Endodermal cell (in vitro differentiated cells): ENCODE measurements around the gene B4GALT6. TPM values are rescaled to one million over a fixed set of nuclear protein-coding genes. Genes with fewer than 3 reads are reported as not detected.
A peak's percentile ranks its signal among the peaks of the same experiment; 100 is the strongest.

Experiments used
- DNase-seq: peaks from one replicate; pipeline ENCODE4 v3.0.0-alpha.2; 2017
- H3K27ac ChIP-seq: 2 replicates; pipeline ENCODE4 v1.5.1; 2013; ENCODE audit warnings: mild to moderate bottlenecking, low read depth, low read length, moderate library complexity
- H3K27me3 ChIP-seq: 2 replicates; pipeline ENCODE4 v1.6.1; 2013; ENCODE audit warnings: mild to moderate bottlenecking, low read length, moderate library complexity; ENCODE audit not compliant: insufficient read depth, control insufficient read depth, poor library complexity, severe bottlenecking
- H3K36me3 ChIP-seq: 2 replicates; pipeline ENCODE4 v1.7.0; 2013; ENCODE audit warnings: mild to moderate bottlenecking, low read length, moderate library complexity; ENCODE audit not compliant: control insufficient read depth, insufficient read depth
- H3K4me1 ChIP-seq: one replicate; pipeline ENCODE4 v1.7.0; 2013; ENCODE audit warnings: low read length; ENCODE audit not compliant: control insufficient read depth, insufficient read depth
- H3K4me3 ChIP-seq: 2 replicates; pipeline ENCODE4 v1.5.1; 2013; ENCODE audit warnings: mild to moderate bottlenecking, low read length, moderate library complexity
- H3K9ac ChIP-seq: 2 replicates; pipeline ENCODE4 v1.6.1; 2013; ENCODE audit warnings: mild to moderate bottlenecking, low read length, moderate library complexity; ENCODE audit not compliant: poor library complexity, severe bottlenecking; ENCODE audit errors: extremely low read depth
- H3K9me3 ChIP-seq: 2 replicates; pipeline ENCODE4 v1.6.1; 2013; ENCODE audit warnings: mild to moderate bottlenecking, low read length, moderate library complexity; ENCODE audit not compliant: control insufficient read depth
- H3K27ac Mint-ChIP-seq: 2 replicates; pipeline ENCODE4 v1.8.0; 2020; ENCODE audit warnings: mixed read lengths
- H3K27me3 Mint-ChIP-seq: 2 replicates; pipeline ENCODE4 v1.8.0; 2021; ENCODE audit warnings: mild to moderate bottlenecking, mixed read lengths; ENCODE audit not compliant: insufficient read depth
- H3K36me3 Mint-ChIP-seq: 2 replicates; pipeline ENCODE4 v1.8.0; 2020; ENCODE audit warnings: low read depth, mixed read lengths
- H3K4me1 Mint-ChIP-seq: 2 replicates; pipeline ENCODE4 v1.8.0; 2020; ENCODE audit warnings: mixed read lengths
- H3K4me3 Mint-ChIP-seq: 2 replicates; pipeline ENCODE4 v1.8.0; 2020; ENCODE audit warnings: mild to moderate bottlenecking, moderate library complexity, mixed read lengths
- H3K9me3 Mint-ChIP-seq: 2 replicates; pipeline ENCODE4 v1.8.0; 2020; ENCODE audit warnings: mild to moderate bottlenecking, mixed read lengths
- CTCF ChIP-seq: fragments of 200-600 bp; sonication (generic); conservative IDR thresholded peaks from 2 replicates; pipeline ENCODE4 v1.5.0; 2021; ENCODE audit warnings: antibody characterized with exemption, mild to moderate bottlenecking
- WGBS, 2 experiments: methylation state at CpG; one replicate each; pipeline versions ENCODE4 v1.1.5 to v1.1.7; 2013; ENCODE audit warnings: missing lambda C conversion rate in 2 of 2, mixed read lengths in 1 of 2; ENCODE audit not compliant: insufficient coverage in 1 of 2, insufficient read length in 1 of 2; 5-methylcytosine and 5-hydroxymethylcytosine counted together
- total RNA-seq, 2 donors: library from RNA; stranded (reverse); fragmentation: NEBNext Ultra II Directional in 1 of 2; extraction: Animal tissue kit (Norgen Biotek cat#: 25700) in 1 of 2; gene quantifications; 2 replicates in 1 of 2; 3 replicates in 1 of 2; pipeline ENCODE4 v1.2.1, GENCODE V29; 2021

Gene B4GALT6
- total RNA-seq, 2 donors from 2014 or later: 47.7 to 48.4 TPM

GRCh38 chr18:31647127-31647753 lies 37.1 kb downstream of the B4GALT6 start:
- no peaks in the 10 kb centered on the region for H3K36me3 ChIP-seq
- no peaks in the 10 kb centered on the region for H3K27me3 Mint-ChIP-seq
- H3K36me3 Mint-ChIP-seq: peaks cover 19% of the 10 kb centered on the region
- H3K9me3 ChIP-seq: no peaks in the 10 kb centered on the region
- peaks cover 24% of the 10 kb centered on the region for H3K4me1 Mint-ChIP-seq
- H3K27me3 ChIP-seq: no peaks in the 10 kb centered on the region
- no peak overlapping the region for H3K27ac Mint-ChIP-seq
- TF ChIP-seq CTCF: no peak
- WGBS, 2 experiments: 86 to 90% methylated on average over 4 of the region's 4 CpGs
- no peaks in the 10 kb centered on the region for H3K9me3 Mint-ChIP-seq
- H3K27ac ChIP-seq: no peak overlapping the region
- H3K4me1 ChIP-seq: no peaks in the 10 kb centered on the region
- no peak for DNase-seq
- no peak overlapping the region for H3K4me3 ChIP-seq
- no peak overlapping the region for H3K9ac ChIP-seq
- no peak overlapping the region for H3K4me3 Mint-ChIP-seq

DNA sequence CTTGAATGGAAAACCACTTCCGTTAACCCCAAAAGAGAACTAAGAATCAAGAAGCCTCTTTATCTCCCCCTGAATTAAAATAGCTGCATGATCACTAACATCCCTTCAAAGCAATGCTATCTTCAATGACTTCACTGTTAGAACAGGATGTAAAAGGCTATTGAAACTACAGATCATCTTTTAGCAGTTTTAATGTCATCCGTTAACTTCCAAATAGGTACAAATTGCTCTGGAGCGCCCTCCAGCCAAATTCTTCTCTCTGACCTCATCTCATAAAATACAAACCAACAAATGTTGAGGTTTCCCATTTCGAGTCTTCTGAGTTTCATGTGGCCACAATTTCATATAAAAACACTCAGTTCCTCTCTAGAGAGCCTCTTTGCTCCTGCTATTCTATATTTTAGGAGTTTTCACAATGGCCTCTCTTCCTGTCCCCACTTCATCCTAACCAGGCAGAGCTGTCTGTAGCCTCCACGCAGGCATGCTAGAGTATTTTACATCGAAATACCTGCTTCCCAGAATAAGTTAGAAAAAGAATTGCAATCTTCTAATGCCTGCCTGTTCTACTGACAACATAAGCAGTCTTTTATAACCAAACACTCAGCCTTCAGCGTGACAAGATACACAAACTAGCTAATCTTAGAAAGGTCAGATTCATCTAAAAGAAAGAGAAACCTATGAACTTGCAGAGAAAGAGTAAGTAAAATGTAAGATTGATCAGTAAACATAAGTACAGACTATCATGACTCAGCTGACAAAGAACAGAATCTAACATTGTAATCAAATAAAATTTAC lies 37.9 kb downstream of the B4GALT6 start:
- Histone ChIP-seq H3K9ac (no peak overlapping the region), H3K27ac (no peak overlapping the region), H3K9me3 (no peaks in the 10 kb centered on the region), H3K4me3 (no peak overlapping the region), H3K4me1 (no peaks in the 10 kb centered on the region), H3K27me3 (no peaks in the 10 kb centered on the region), H3K36me3 (no peaks in the 10 kb centered on the region)
- Mint-ChIP-seq H3K27me3 (no peaks in the 10 kb centered on the region), H3K9me3 (no peaks in the 10 kb centered on the region), H3K27ac (peak overlapping the region; percentile 25), H3K4me3 (no peak overlapping the region), H3K36me3 (peaks cover 21% of the 10 kb centered on the region), H3K4me1 (peaks cover 20% of the 10 kb centered on the region)
- no peak for TF ChIP-seq CTCF
- WGBS, 2 experiments: 87 to 96% methylated on average over 3 to 7 of the region's 7 CpGs
- no peak for DNase-seq

- no peak for TF ChIP-seq CTCF
- DNase-seq: no peak
- no peak overlapping the region for H3K4me3 Mint-ChIP-seq
- no peaks in the 10 kb centered on the region for H3K36me3 ChIP-seq
- no peaks in the 10 kb centered on the region for H3K9me3 Mint-ChIP-seq
- H3K36me3 Mint-ChIP-seq: peaks cover 19% of the 10 kb centered on the region
- no peaks in the 10 kb centered on the region for H3K9me3 ChIP-seq
- no peak overlapping the region for H3K27ac Mint-ChIP-seq
- H3K27me3 Mint-ChIP-seq: no peaks in the 10 kb centered on the region
- H3K9ac ChIP-seq: no peak overlapping the region
- H3K27ac ChIP-seq: no peak overlapping the region
- WGBS, 2 experiments: 88% methylated on average over 4 of the region's 4 CpGs; no CpG with 5 or more reads in 1 of the 2 experiments
- H3K4me1 ChIP-seq: no peaks in the 10 kb centered on the region
- H3K4me1 Mint-ChIP-seq: peaks cover 16% of the 10 kb centered on the region
- H3K4me3 ChIP-seq: no peak overlapping the region
- no peaks in the 10 kb centered on the region for H3K27me3 ChIP-seq
These were observed 39.0 kb downstream of the B4GALT6 start for GRCh38 chr18:31645411-31645810.
